C1 segment of cervical spinal cord (tissue), 14 donors: Measurements from ENCODE around the gene MCF2L.

Experiments used
- DNase-seq, 14 donors: peaks; one replicate each; lab custom pipeline; 2025; lab: John Stamatoyannopoulos, UW

The MCF2L gene

DNA sequence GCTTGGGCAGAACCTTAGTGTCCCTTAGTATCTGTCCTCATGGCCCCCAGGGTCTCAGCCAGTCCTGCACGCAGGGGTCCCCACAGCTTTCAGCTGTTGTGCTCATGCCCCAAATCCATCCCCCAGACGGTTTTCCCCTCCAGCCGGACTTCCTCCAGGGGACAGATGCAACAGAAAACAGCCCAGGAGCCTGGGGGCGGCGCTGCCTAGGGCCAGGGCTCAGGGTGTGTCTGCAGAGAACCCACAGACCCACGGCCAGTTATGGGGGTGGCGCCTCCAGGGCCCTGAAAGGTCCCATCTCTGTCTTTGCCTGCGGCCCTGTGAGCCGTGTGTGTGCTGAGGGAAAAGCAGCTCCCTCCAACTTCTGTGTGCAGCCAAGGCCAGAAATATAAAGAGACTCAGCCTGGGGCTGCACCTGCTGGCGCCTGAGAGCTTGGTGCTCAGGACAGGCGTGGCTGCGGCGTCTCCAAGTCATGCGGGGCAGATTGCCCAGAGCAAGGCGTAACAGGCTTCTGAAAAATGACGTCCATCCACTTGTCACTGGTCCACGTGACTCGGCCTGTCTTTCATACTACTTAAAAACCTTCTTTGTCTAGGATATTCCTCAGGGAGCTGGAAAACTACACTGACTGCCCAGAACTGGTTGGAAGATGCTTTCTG lies 114.5 kb downstream of the MCF2L start:
- peak in 11 of 14 donors; percentile 39 to 84 (median 68) for DNase-seq

DNA sequence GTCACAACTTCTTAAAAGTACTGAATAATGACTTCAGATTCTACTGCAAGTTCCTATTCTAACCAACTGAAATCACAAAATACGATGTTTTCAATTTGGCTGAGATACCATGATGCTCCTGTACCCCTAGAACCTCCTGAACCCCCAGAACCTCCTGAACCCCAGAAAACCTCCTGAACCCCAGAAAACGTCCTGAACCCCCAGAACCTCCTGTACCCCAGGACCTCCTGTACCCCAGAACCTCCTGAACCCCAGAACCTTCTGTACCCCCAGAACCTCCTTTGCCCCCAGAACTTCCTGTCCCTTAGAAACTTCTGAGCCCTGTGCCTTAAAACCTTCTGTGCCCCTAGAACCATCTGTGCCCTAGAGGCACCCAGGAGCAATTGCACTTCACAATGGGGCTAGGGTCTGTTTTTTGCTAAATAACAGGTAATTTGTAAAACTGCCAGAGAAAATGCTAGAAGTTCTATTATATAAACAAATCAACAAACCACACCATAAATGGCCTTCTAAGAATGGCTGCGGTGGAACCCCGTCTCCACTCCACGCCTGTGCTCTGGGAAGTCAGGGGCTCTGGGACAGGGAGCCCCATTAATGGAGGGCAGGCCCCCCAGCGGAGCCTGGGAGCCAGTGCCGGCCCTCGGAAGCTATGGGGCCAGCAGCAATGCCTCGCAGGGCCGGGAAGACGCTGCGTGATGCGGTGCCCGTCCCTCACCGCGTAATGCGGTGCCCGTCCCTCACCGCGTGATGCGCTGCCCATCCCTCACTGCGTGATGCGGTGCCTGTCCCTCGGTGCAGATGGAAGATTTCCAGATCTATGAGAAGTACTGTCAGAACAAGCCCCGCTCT lies 115.3 kb downstream of the MCF2L start:
- DNase-seq, result no peak

DNA sequence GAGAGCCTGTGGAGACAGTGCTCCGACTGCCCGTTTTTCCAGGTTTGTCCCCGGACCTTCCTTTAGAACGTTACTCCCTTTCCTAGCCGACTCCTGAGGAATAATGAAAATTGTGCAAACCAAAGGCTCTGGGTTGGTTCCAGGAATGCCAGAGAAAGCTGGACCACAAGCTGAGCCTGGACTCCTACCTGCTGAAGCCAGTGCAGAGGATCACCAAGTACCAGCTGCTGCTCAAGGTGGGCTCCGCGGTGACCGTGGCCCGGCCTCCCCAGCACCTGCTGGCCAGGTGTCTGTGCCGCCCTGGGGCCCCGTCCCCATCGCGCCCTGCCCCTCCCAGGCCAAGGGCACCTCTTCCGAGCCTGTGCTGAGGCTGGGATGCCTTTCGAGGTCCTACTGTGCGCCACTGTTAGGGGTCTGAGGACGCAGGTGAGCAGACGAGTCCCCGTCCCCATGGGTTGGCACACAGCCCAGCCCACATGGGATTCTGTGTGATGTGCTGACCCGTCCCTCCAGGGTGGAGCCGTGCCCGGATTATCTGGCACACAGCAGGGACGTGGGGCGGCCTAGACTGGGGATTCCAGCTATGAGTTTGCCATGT lies 116.0 kb downstream of the MCF2L start:
- DNase-seq, result no peak

DNA sequence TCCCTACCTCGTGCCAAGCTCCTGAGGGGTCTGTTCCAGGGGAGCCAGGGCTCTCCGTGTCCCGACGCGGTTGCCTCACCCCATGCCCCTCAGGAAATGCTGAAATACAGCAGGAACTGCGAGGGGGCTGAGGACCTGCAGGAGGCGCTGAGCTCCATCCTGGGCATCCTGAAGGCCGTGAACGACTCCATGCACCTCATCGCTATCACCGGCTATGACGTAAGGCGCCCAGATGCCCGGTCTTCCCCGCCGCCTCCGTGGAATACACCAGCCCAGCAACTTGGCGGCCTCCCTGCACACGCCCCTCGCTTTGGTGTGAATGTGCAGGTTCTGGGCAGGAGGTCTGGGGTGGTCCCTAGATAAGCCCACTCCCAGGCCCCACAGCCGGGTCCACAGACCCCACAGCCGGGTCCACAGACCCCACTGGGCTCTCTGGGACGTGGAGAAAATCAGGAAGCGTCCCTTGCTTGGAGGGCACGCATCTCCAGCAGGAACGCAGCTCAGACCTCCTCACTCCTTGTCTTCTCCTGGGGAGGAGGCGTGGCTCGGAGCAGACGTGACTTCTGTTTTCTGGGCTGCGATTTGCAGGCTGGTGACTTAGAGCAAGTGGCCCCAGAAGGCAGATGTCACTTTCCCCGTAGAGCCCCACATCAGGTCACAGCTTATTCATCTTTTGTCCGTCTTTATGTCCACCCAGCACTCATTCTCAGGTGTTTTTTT lies 117.2 kb downstream of the MCF2L start:
- DNase-seq, result no peak

GRCh38 chr13:113086991-113087922 lies 118.2 kb downstream of the MCF2L start:
- no peak for DNase-seq

DNA sequence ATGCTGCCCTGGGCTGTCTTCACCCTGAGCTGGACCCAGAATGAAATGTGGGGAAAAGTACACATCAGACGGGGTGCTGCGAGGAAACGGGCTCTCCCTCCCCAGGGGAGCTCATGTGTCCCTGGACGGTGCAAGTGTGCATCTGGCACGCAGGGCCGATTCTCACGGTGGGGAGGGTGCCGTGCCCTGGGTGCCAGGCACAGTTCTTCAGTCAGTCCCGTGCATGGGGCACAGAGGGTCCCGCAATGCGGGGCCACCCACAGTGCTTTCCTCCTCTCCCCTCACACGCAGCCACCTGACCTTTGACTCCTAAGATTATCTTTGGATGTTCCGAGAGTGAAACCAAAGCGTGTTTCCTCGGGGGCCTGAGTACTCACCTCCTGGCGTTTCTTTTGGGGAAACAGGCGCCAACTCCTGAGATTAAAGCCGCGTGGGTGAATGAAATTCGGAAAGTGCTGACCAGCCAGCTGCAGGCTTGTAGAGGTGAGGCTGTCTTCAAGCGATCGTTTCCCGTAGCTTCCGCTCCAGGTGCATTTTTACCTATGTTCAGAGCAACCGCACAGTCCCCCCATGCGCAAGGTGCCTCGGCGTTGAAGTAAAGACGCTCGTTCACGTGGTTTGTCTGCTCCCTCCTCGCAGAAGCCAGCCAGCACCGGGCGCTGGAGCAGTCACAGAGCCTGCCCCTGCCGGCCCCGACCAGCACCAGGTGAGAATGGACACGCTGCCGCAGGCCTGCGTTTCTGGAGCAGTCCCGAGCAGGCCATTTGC lies 119.1 kb downstream of the MCF2L start:
- no peak for DNase-seq

GRCh38 chr13:113088691-113089020 lies 119.6 kb downstream of the MCF2L start:
- DNase-seq, result no peak

DNA sequence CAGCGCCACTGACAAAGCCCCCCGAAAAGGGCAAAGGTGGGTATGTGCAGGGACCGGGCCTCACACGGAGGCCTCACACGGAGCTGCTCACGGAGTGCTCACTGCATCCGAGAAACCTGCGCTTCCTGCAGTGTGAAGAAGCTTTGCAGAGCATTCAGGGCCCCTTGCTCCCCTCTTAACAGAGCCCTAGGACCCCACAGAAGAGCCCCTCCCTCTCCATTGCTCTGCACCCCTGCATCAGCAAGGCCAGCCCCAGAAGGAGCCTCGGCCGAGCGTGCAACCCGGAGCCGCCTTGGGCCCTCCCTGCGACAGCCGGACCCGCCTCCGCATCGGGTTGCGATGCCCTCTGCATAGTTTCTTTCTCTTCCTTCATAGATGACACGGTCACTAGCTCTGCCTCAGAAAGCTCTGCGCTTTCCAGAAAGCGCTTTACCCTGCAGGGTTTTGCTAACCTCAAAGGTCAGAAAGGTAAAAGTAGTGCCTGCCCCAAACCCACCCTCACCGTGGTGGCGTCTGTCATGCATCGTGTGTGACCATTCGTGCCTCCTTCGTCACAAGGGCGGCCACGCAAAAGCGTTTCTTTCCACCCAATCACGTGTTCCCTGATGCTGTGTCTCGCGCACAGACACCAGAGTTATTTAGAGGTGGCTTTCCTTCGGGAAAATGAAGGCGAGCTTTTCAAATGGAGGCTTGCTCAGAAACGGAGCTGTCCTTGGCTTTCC lies 120.8 kb downstream of the MCF2L start:
- DNase-seq, result no peak

GRCh38 chr13:113090415-113090770 lies 121.4 kb downstream of the MCF2L start:
- DNase-seq, result no peak

DNA sequence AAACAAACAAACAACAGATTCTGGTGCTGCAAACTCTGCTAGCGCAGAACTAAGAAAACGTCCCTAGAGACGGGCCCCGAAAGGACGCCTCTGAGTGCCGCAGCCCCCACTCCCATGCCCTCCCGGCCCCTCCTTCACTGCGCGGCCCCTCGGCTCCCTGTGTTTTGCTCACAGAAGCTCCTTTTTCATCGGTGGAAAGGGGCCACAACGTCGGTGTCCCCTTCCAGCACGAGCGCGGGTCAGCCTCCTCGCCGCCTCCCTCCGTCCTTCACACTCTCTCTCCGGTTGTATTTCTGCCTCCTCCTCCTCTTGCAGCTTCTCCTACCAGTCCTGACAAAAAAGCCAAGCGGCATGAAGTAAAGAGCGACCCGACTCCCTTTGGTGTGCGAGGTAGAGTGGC lies 121.8 kb downstream of the MCF2L start:
- DNase-seq, result no peak

DNA sequence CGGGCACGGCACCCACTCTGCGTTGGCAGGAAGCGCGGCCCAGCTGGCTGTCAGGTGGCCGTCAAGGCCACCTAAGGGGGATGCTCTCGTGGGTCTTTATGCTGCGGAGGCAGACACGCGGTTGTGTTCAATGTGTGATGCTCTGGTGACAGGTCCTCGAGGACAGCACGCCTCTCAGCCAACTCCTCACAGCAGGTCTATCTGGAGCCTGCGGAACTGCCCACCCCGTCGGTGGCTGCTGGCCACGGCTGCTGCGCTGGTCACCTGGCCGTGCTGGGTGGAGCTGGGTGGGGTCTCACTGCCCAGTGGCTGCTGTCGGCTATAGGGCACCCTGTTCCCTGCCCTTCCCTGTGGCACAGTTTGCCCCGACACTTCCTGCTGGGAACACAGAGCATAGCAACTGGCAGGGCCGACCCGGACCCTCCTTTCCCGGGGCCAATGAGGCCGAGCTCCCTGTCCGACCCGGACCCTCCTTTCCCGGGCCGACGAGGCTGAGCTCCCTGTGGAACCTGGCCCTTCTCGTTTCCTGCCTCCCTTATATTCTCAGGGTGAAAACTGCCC lies 122.3 kb downstream of the MCF2L start:
- DNase-seq, result no peak

- DNase-seq, result no peak
These were observed 123.1 kb downstream of the MCF2L start for GRCh38 chr13:113091891-113092775.

- no peak for DNase-seq
These were observed 124.0 kb downstream of the MCF2L start for GRCh38 chr13:113092776-113093579.

DNA sequence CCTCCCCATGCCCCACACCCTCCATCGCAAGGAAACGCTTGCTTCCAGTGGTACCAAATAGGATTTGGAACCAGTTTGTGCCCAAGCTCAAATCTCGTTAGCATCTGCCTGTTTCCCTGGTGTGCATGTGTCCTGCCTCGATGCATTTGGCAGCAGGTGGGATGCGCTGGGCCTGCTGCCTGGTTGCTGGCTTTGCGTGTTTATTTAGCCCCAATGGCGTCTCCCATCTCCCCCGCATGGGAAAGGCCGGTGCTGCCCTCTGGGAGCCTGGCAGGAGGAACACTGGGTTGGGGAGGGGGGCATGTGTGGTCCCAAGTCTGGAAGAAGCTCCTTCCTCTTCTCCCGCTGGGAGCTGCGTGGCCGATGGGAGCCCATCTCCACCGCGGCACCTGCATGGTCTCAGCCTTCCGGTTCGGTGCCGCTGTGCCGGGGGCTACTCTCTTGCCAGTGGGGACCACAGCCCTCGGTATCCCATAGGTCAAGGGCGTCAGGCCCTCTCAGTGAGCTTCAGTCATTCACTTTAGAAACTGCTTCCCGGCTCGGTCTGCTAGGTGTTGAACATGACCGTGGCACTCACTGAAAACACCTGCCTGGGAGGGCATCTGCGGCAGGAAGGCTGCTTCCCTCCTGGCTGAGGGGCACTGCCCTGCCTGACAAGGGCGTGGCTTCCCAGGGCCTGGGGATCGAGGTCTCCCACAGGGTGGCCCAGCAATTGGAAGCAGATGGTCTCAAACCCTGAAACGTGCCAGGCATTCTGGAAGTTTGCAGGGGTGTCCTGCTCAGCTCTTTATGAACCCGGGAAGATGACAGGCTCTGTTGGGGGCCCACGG lies 124.8 kb downstream of the MCF2L start:
- DNase-seq, result no peak

- DNase-seq, result no peak
These were observed 125.4 kb downstream of the MCF2L start for GRCh38 chr13:113094410-113094800.
